GM12891 (cell line): ENCODE results near the gene AOC2.

ENCODE experiments used
- PAX5 ChIP-seq: IDR thresholded peaks from 2 replicates; pipeline ENCODE4 v1.6.1; 2011; ENCODE audit warnings: low read length, moderate library complexity, mild to moderate bottlenecking; ENCODE audit not compliant: insufficient read depth, severe bottlenecking
- POLR2A ChIP-seq: IDR thresholded peaks from 2 replicates; pipeline ENCODE4 v1.6.1; 2011; ENCODE audit warnings: low read depth, low read length, control low read depth
- POLR2AphosphoS5 ChIP-seq: IDR thresholded peaks from 2 replicates; pipeline ENCODE4 v1.6.1; 2011; ENCODE audit warnings: low read depth, low read length, control low read depth

- TF ChIP-seq POLR2AphosphoS5, result no peak
- TF ChIP-seq PAX5, result no peak
- no peak for TF ChIP-seq POLR2A
These were observed 21.3 kb downstream of the AOC2 start for GRCh38 chr17:42865638-42866094.
